Breast epithelium (tissue), 4 donors: ENCODE measurements around the gene ST6GALNAC6. TPM values are rescaled to one million over a fixed set of nuclear protein-coding genes. Genes with fewer than 3 reads are reported as not detected.
"Not testable (repeated sequence)": the region's sequence is repeated elsewhere in the genome, so short reads cannot be mapped to it uniquely, and the experiment has no call there.

Experiments used
- DNase-seq, 2 donors: peaks; one replicate each; pipeline ENCODE4 v3.0.0-alpha.2; 2019; ENCODE audit warnings: low spot score in 2 of 2
- H3K27ac ChIP-seq, 2 donors: fragments of 200-600 bp; sonication (generic) in 1 of 2; one replicate each; pipeline ENCODE4 v1.5.1; 2016 to 2019; ENCODE audit warnings: mild to moderate bottlenecking in 1 of 2
- H3K27me3 ChIP-seq, 2 donors: fragments of 200-600 bp; sonication (generic) in 1 of 2; one replicate each; pipeline versions ENCODE4 v1.5.1 to v1.6.0; 2017 to 2019; ENCODE audit warnings: control low read depth in 1 of 2, mild to moderate bottlenecking in 1 of 2
- H3K36me3 ChIP-seq: fragments of 200-600 bp; one replicate; pipeline ENCODE4 v1.5.1; 2019
- H3K4me1 ChIP-seq, 2 donors: fragments of 200-600 bp; sonication (generic); one replicate each; pipeline ENCODE4 v1.5.1; 2016 to 2019; ENCODE audit warnings: control low read depth in 1 of 2
- H3K4me3 ChIP-seq, 3 donors: fragments of 200-600 bp; sonication (generic); 1 replicate in 2 of 3; 2 replicates in 1 of 3; pipeline ENCODE4 v1.5.1; 2016 to 2019; ENCODE audit warnings: mild to moderate bottlenecking in 3 of 3, moderate library complexity in 2 of 3
- H3K9me3 ChIP-seq, 2 donors: fragments of 200-600 bp; sonication (generic) in 1 of 2; one replicate each; pipeline ENCODE4 v1.5.1; 2016 to 2019; ENCODE audit warnings: control low read depth in 1 of 2
- POLR2A ChIP-seq: fragments of 450-650 bp; IDR thresholded peaks from one replicate; pipeline ENCODE4 v1.6.1; 2016; ENCODE audit warnings: antibody characterized with exemption, mild to moderate bottlenecking, moderate library complexity
- POLR2AphosphoS5 ChIP-seq, 3 donors: sonication (generic); formaldehyde crosslinking; IDR thresholded peaks; one replicate each; pipeline ENCODE4 v1.6.1; 2017; ENCODE audit warnings: antibody characterized with exemption in 3 of 3
- intact Hi-C: fragments of 100-400 bp; cut with DNase I; formaldehyde crosslinking; loops from one replicate; pipeline ENCODE4 v1.15.1; 2023; ENCODE audit warnings: low total_unique reads
- total RNA-seq, 3 donors: library from RNA; depleted of rRNA; stranded (reverse); fragments of >200 nt; gene quantifications; one replicate each; pipeline ENCODE4 v1.1.0, GENCODE V29; 2016
- TF ChIP-seq, protein P1 (sequence below), 3 donors: fragments of 450-650 bp; IDR thresholded peaks; one replicate each; pipeline ENCODE4 v1.5.1; 2016 to 2017; ENCODE audit warnings: antibody characterized with exemption in 3 of 3, mild to moderate bottlenecking in 3 of 3, moderate library complexity in 3 of 3

Gene ST6GALNAC6
- total RNA-seq, 3 donors from 2014 or later, result 61.5 to 175 (median 103) TPM

DNA sequence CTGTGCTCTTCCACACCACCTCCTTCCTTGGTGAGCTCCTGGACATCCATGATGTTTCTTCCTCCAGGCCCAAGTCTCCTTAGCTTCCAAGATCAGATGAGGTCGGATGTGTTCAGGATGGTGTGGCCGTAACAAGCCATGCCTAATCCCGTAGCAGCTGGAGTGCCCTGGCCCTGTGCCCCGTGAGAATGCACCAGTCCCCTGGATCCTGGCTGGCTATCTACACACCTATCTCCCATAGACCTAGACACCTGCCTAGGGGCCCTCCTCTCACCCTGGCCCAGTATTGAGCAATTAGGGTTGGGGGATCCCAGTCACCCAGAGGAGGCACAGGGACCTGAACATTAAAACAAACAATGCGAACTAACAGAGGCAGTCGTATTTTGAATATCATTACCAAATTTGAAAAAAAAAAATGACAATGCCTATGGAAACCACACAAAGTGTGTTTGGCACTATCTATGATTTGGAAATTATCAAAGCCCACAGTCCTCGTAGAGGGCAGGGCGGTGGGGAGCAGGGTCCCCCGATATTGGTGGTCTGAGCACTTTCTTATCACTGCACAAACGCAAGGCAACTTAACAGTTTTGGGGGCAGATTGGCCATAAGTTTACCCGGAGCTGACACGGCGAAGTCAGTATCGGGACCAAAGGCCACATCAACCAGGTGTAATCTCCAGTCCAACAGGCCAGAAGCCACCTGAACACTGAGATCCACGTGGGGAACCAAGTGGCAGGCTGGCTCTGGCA is 58.1 kb downstream of the ST6GALNAC6 start:
- no peaks in the 10 kb centered on the region for H3K36me3 ChIP-seq
- no peak overlapping the region for H3K4me3 ChIP-seq
- DNase-seq, result no peak
- H3K27me3 ChIP-seq, result no peaks in the 10 kb centered on the region
- H3K27ac ChIP-seq, result peak overlapping the region in 1 of 2 donors; percentile 98
- intact Hi-C loops, result no loop called here
- peaks cover 9 to 25% of the 10 kb centered on the region in 2 donors for H3K4me1 ChIP-seq
- TF ChIP-seq POLR2A (no peak), POLR2AphosphoS5 (IDR thresholded peaks at IDR 0.05) (no peak)
- TF ChIP-seq, protein P1, sequence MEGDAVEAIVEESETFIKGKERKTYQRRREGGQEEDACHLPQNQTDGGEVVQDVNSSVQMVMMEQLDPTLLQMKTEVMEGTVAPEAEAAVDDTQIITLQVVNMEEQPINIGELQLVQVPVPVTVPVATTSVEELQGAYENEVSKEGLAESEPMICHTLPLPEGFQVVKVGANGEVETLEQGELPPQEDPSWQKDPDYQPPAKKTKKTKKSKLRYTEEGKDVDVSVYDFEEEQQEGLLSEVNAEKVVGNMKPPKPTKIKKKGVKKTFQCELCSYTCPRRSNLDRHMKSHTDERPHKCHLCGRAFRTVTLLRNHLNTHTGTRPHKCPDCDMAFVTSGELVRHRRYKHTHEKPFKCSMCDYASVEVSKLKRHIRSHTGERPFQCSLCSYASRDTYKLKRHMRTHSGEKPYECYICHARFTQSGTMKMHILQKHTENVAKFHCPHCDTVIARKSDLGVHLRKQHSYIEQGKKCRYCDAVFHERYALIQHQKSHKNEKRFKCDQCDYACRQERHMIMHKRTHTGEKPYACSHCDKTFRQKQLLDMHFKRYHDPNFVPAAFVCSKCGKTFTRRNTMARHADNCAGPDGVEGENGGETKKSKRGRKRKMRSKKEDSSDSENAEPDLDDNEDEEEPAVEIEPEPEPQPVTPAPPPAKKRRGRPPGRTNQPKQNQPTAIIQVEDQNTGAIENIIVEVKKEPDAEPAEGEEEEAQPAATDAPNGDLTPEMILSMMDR (IDR thresholded peaks at IDR 0.05), result no peak
- H3K9me3 ChIP-seq, result no peaks in the 10 kb centered on the region

DNA sequence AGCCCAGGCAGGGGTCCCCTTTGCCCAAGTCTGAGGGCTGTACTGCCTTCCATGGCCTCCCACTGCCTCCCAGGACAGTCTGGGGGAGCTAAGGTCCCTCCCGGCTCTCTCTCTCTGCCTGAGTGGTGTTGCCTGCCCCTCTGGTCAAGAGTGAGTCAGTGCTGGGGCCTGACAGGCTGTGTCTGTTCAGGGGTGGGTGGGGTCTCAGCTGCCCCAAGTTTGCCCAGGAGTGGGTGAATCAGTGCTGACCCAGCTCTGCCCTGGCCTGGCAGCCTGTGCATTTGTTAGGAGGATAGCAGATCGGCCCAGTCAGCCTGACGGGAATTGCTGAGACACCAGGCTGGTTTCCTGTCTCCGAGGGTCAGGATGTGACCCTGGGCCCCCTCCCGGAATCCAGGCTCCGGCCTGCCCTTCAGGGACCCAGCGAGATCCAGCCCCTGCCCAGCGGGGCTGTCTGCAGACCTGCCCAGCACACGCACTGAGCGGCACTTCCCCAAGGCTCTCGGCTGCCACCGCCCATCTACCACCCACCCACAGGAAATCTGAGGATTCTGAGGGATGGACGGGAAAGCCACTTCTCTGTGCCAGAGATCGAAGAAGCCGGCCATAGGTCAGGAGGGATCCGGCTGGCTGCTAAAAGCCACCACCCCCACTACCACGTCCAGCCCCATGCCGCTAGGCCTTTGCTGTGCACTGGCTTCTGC is 60.9 kb downstream of the ST6GALNAC6 start:
- H3K27ac ChIP-seq, result peak overlapping the region; percentile 65 to 98
- peak overlapping the region in 1 of 3 donors; percentile 37 for H3K4me3 ChIP-seq
- intact Hi-C loops, result no loop called here
- DNase-seq, result no peak
- no peaks in the 10 kb centered on the region for H3K36me3 ChIP-seq
- peaks cover 9 to 22% of the 10 kb centered on the region in 2 donors for H3K4me1 ChIP-seq
- no peaks in the 10 kb centered on the region for H3K27me3 ChIP-seq
- TF ChIP-seq, protein P1 (IDR thresholded peaks at IDR 0.05), result no peak
- peak in 2 of 3 donors; percentile 53 to 70 for TF ChIP-seq POLR2AphosphoS5 (IDR thresholded peaks at IDR 0.05)
- TF ChIP-seq POLR2A, result no peak
- no peaks in the 10 kb centered on the region for H3K9me3 ChIP-seq

DNA sequence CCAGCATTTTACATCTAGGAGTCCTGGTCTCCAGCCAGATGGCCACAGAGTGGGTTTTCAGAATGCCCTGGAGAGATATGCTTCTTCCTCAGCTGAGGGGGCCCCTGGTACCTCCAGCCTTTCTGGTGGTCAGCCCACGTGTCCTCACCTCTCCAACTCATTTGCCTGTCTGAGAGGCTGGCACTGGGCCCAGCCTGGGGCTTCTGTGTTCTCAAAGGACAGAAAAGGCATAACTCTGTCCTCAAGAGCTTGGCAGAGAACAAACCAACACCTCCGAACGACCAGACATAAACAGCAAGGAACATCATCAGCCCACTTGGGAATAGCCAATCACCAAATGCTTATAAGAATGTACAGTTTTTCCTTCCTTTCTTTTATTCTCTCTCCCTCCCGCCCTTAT is 62.1 kb downstream of the ST6GALNAC6 start:
- no peak for TF ChIP-seq POLR2AphosphoS5 (IDR thresholded peaks at IDR 0.05)
- TF ChIP-seq, protein P1 (IDR thresholded peaks at IDR 0.05), result no peak
- TF ChIP-seq POLR2A, result no peak

DNA sequence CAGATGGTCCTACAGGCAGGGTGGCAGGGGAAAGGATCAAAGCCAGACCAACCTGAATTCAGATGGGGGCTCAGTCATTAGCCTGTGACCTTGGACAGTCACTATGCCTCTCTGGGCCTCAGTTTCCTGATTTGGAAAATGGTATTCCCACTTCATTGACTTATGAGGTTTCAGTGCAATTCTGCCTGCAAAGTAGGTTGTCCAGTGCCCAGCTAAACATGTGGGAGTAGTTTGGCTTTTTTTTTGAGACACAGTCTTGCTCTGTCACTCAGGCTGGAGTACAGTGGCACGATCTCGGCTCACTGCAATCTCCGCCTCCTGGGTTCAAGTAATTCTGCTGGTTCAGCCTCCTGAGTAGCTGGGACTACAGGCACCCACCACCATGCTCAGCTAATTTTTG is 62.8 kb downstream of the ST6GALNAC6 start:
- DNase-seq, H3K36me3 ChIP-seq, intact Hi-C loops, H3K9me3 ChIP-seq, H3K4me3 ChIP-seq, H3K27me3 ChIP-seq: not testable (repeated sequence)
- H3K4me1 ChIP-seq, result peaks cover 9 to 22% of the 10 kb centered on the region in 2 donors
- peak overlapping the region; percentile 71 to 98 for H3K27ac ChIP-seq

More for the DNA sequence above, 62.1 kb downstream of the ST6GALNAC6 start:
- H3K9me3 ChIP-seq, result no peaks in the 10 kb centered on the region
- DNase-seq, result no peak
- no peak overlapping the region for H3K4me3 ChIP-seq
- no peaks in the 10 kb centered on the region for H3K27me3 ChIP-seq
- H3K4me1 ChIP-seq, result peaks cover 9 to 22% of the 10 kb centered on the region in 2 donors
- H3K36me3 ChIP-seq, result no peaks in the 10 kb centered on the region
- peak overlapping the region; percentile 65 to 98 for H3K27ac ChIP-seq
- intact Hi-C loops, result no loop called here

DNA sequence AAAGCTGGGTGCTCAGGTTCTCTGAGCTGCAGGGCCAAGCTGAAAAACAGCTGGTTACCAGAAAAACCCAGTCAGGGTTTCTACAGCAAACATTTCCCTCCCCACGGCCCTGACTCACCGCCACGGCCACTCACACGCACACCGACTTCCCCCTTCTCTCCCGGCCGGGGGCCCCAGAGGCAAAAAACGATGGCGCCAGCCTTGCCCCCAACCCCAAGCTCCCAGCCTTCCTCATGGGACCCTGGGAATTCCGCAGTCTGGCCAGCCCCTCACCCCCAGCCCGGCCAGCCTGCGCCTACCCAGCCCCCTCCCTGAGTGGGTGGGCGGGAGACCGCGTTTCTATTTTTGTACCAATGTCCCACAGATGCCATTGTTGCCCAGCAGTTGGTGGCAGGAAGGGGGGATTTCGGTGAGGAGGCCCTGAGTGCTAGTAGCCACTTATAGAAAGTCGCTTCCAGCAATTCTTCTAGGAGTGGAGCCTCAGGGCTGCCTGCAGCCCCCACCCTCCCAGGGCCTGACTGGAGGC is 63.3 kb downstream of the ST6GALNAC6 start:
- Histone ChIP-seq H3K27me3 (no peaks in the 10 kb centered on the region), H3K36me3 (no peaks in the 10 kb centered on the region), H3K9me3 (no peaks in the 10 kb centered on the region), H3K27ac (peak overlapping the region; percentile 71 to 98), H3K4me3 (peak overlapping the region in 1 of 3 donors; percentile 46), H3K4me1 (peaks cover 9 to 22% of the 10 kb centered on the region in 2 donors)
- no peak for TF ChIP-seq POLR2AphosphoS5 (IDR thresholded peaks at IDR 0.05)
- TF ChIP-seq POLR2A, result no peak
- TF ChIP-seq, protein P1 (IDR thresholded peaks at IDR 0.05), result no peak
- DNase-seq, result no peak
- intact Hi-C loops, result no loop called here

Other genes with a start within 250 kb of the ST6GALNAC6 start
- 1 to 10 TPM in 2 of 3 donors, not detected in 1; 2.0 TPM for gene CFAP157, start 192.6 kb downstream of the ST6GALNAC6 start, total RNA-seq
- gene PTRH1, start 183.9 kb downstream of the ST6GALNAC6 start, total RNA-seq, result 10 to 100 TPM; 19.0 to 26.2 (median 23.3) TPM
- under 1 TPM; under 0.01 to 0.59 (median 0.16) TPM for gene TTC16, start 183.5 kb downstream of the ST6GALNAC6 start, total RNA-seq
- gene TOR2A, start 164.3 kb downstream of the ST6GALNAC6 start, total RNA-seq, result 10 to 100 TPM in 1 of 3 donors, 1 to 10 TPM in 2; 9.5 to 16.7 (median 9.6) TPM
- 10 to 100 TPM in 1 of 3 donors, 1 to 10 TPM in 2; 6.0 to 15.4 (median 6.9) TPM for gene SH2D3C, start 120.9 kb downstream of the ST6GALNAC6 start, total RNA-seq
- 10 to 100 TPM; 60.0 to 70.4 (median 63.9) TPM for gene CDK9, start 113.6 kb downstream of the ST6GALNAC6 start, total RNA-seq
- 100 to 1,000 TPM in 1 of 3 donors, 10 to 100 TPM in 2; 56.3 to 108 (median 78.6) TPM for gene FPGS, start 96.7 kb downstream of the ST6GALNAC6 start, total RNA-seq
- gene ENG, start 44.9 kb downstream of the ST6GALNAC6 start, total RNA-seq, result 10 to 100 TPM; 21.5 to 50.8 (median 30.9) TPM
- 10 to 100 TPM; 23.5 to 30.2 (median 23.6) TPM for gene AK1, start 21.9 kb downstream of the ST6GALNAC6 start, total RNA-seq
- gene ST6GALNAC4, start 17.4 kb upstream of the ST6GALNAC6 start, total RNA-seq, result 10 to 100 TPM; 17.6 to 44.6 (median 24.0) TPM
- gene PIP5KL1, start 31.2 kb upstream of the ST6GALNAC6 start, total RNA-seq, result 10 to 100 TPM in 1 of 3 donors, 1 to 10 TPM in 2; 2.2 to 10.1 (median 5.2) TPM
- gene DPM2, start 38.3 kb upstream of the ST6GALNAC6 start, total RNA-seq, result 10 to 100 TPM; 10.6 to 17.4 (median 17.1) TPM
- 10 to 100 TPM in 2 of 3 donors, 1 to 10 TPM in 1; 7.7 to 32.1 (median 19.7) TPM for gene EEIG1, start 81.4 kb upstream of the ST6GALNAC6 start, total RNA-seq
- 10 to 100 TPM in 2 of 3 donors, 1 to 10 TPM in 1; 8.8 to 13.1 (median 11.9) TPM for gene NAIF1, start 167.7 kb upstream of the ST6GALNAC6 start, total RNA-seq
- gene SLC25A25, start 168.6 kb upstream of the ST6GALNAC6 start, total RNA-seq, result 10 to 100 TPM; 27.2 to 43.9 (median 33.1) TPM
- gene PTGES2, start 228.1 kb upstream of the ST6GALNAC6 start, total RNA-seq, result 10 to 100 TPM; 35.7 to 86.9 (median 55.0) TPM
- gene LCN2, start 249.8 kb upstream of the ST6GALNAC6 start, total RNA-seq, result 10 to 100 TPM in 2 of 3 donors, not detected in 1; 38.5 to 42.3 TPM